Measurements from ENCODE around the gene OCA2.
A peak's percentile ranks its signal among the peaks of the same experiment; 100 is the strongest.
"Not testable (repeated sequence)": the region's sequence is repeated elsewhere in the genome, so short reads cannot be mapped to it uniquely, and the experiment has no call there.

Gene OCA2

GRCh38 chr15:27774638-27775037, 324.5 kb downstream of the OCA2 start:
- DNase-seq, result no peak

GRCh38 chr15:27774191-27774590, 324.9 kb downstream of the OCA2 start:
- DNase-seq, result no peak

- no peak for DNase-seq
Measured at GRCh38 chr15:27771892-27772291, 327.2 kb downstream of the OCA2 start.

GRCh38 chr15:27770769-27771554, 328.2 kb downstream of the OCA2 start:
- no peak for DNase-seq

GRCh38 chr15:27770086-27770607, 329.0 kb downstream of the OCA2 start:
- no peak for DNase-seq

- no peak for DNase-seq
Measured at GRCh38 chr15:27769652-27770051, 329.5 kb downstream of the OCA2 start.

- DNase-seq, result no peak
Measured at GRCh38 chr15:27768732-27769475, 330.2 kb downstream of the OCA2 start.

GRCh38 chr15:27767918-27768640, 331.0 kb downstream of the OCA2 start:
- DNase-seq, result no peak

GRCh38 chr15:27767430-27767829, 331.7 kb downstream of the OCA2 start:
- not testable (repeated sequence) for DNase-seq

GRCh38 chr15:27764339-27764738, 334.8 kb downstream of the OCA2 start:
- DNase-seq, result no peak

- no peak for DNase-seq
Measured at GRCh38 chr15:27763514-27763913, 335.6 kb downstream of the OCA2 start.

- no peak for DNase-seq
Measured at GRCh38 chr15:27762471-27762870, 336.6 kb downstream of the OCA2 start.

- DNase-seq, result no peak
Measured at GRCh38 chr15:27757052-27757451, 342.1 kb downstream of the OCA2 start.

- no peak for DNase-seq
Measured at GRCh38 chr15:27752691-27753090, 346.4 kb downstream of the OCA2 start.

GRCh38 chr15:27747997-27748396, 351.1 kb downstream of the OCA2 start:
- DNase-seq, result no peak

- no peak for DNase-seq
Measured at GRCh38 chr15:27746401-27746955, 352.6 kb downstream of the OCA2 start.

- no peak for DNase-seq
Measured at GRCh38 chr15:27744641-27745040, 354.5 kb downstream of the OCA2 start.

- no peak for DNase-seq
Measured at GRCh38 chr15:27743638-27744037, 355.5 kb downstream of the OCA2 start.

GRCh38 chr15:27742751-27743477, 356.2 kb downstream of the OCA2 start:
- peak in 41 of 56 donors; percentile 1 to 73 (median 27) for DNase-seq

GRCh38 chr15:27741226-27741860, 357.8 kb downstream of the OCA2 start:
- DNase-seq, result no peak
